HCT116 (cell line): Measurements from ENCODE around the gene IQGAP3. TPM values are rescaled to one million over a fixed set of nuclear protein-coding genes. Genes with fewer than 3 reads are reported as not detected.
A peak's percentile ranks its signal among the peaks of the same experiment; 100 is the strongest.
"Not testable (repeated sequence)": the region's sequence is repeated elsewhere in the genome, so short reads cannot be mapped to it uniquely, and the experiment has no call there.

Experiments
- ATAC-seq: fragments of 200-7000 bp; cut with Tn5 transposase; 2 replicates; pipeline ENCODE4 v1.9.1; 2020; ENCODE audit warnings: mild to moderate bottlenecking, moderate library complexity
- BruUV-seq: library from RNA; stranded (reverse); fragments of 400-500 nt; replicated peaks from 2 replicates; lab custom pipeline; 2021; lab: Mats Ljungman, UMichigan
- CTCF ChIA-PET: fragments of 300-600 bp; sonication (Branson Sonifier 250); formaldehyde crosslinking; loops from one replicate; lab custom pipeline; 2021; ENCODE audit warnings: antibody characterized with exemption; lab: Charles Lee
- POLR2A ChIA-PET: fragments of 300-600, 350-600 bp; sonication (Branson Sonifier 250); formaldehyde crosslinking; loops from one replicate; lab custom pipeline; 2021; ENCODE audit warnings: antibody characterized with exemption; lab: Charles Lee
- RAD21 ChIA-PET, 2 experiments: fragments of 300-600 bp; sonication (Branson Sonifier 250); formaldehyde crosslinking; loops; one replicate each; lab custom pipeline; 2023; ENCODE audit warnings: low total read pairs in 2 of 2; ENCODE audit not compliant: uncharacterized antibody in 2 of 2, unreplicated experiment in 2 of 2, low non-redundant PET in 1 of 2; lab: Charles Lee
- DNase-seq: peaks from one replicate; pipeline ENCODE4 v3.0.0-alpha.2; 2010; ENCODE audit warnings: low read depth, low spot score
- H2AFZ ChIP-seq: fragments of 200-600 bp; shearing (Covaris generic), sonication (generic); 2 replicates; pipeline ENCODE4 v1.6.1; 2017; ENCODE audit warnings: low read depth, mixed run types, mixed read lengths, antibody characterized with exemption, low read length; ENCODE audit not compliant: poor library complexity, severe bottlenecking
- H3K27ac ChIP-seq: 2 replicates; pipeline ENCODE4 v1.5.1; 2012; ENCODE audit warnings: low read depth, low read length
- H3K27me3 ChIP-seq: fragments of 200-600 bp; sonication (generic); 2 replicates; pipeline ENCODE4 v1.6.1; 2016; ENCODE audit warnings: mixed run types, low read length, mixed read lengths; ENCODE audit not compliant: insufficient read depth
- H3K36me3 ChIP-seq, 2 experiments: fragments of 200-500 bp in 1 of 2; fragments of 200-600 bp in 1 of 2; sonication (Bioruptor generic) in 1 of 2; sonication (generic) in 1 of 2; 2 replicates each; pipeline versions ENCODE4 v1.5.1 to v1.6.1; 2014 to 2016; ENCODE audit warnings: low read length in 2 of 2, inconsistent platforms in 1 of 2, mixed read lengths in 1 of 2, mixed run types in 1 of 2; ENCODE audit not compliant: insufficient read depth in 2 of 2, control insufficient read depth in 1 of 2
- H3K4me1 ChIP-seq, 2 experiments: fragments of 200-600 bp in 1 of 2; sonication (generic) in 1 of 2; 2 replicates each; pipeline versions ENCODE4 v1.5.1 to v1.6.1; 2012 to 2017; ENCODE audit warnings: low read length in 2 of 2, inconsistent platforms in 1 of 2, mild to moderate bottlenecking in 1 of 2, mixed read lengths in 1 of 2, mixed run types in 1 of 2, moderate library complexity in 1 of 2; ENCODE audit not compliant: insufficient read depth in 2 of 2, control insufficient read depth in 1 of 2
- H3K4me2 ChIP-seq: fragments of 200-600 bp; sonication (generic); 2 replicates; pipeline ENCODE4 v1.6.1; 2017; ENCODE audit warnings: mixed run types, low read length, mixed read lengths
- H3K4me3 ChIP-seq, 2 experiments: fragments of 200-600 bp in 1 of 2; sonication (generic) in 1 of 2; replicated peaks in 1 of 2; 2 replicates each; pipeline ENCODE4 v1.5.1; 2011 to 2016; ENCODE audit warnings: low read length in 2 of 2, control low read depth in 1 of 2, low read depth in 1 of 2, mild to moderate bottlenecking in 1 of 2, mixed read lengths in 1 of 2, mixed run types in 1 of 2
- H3K79me2 ChIP-seq: fragments of 200-600 bp; sonication (generic); 2 replicates; pipeline ENCODE4 v1.6.1; 2017; ENCODE audit warnings: mild to moderate bottlenecking, mixed run types, low read length, moderate library complexity, mixed read lengths; ENCODE audit not compliant: insufficient read depth
- H3K9ac ChIP-seq: fragments of 200-600 bp; sonication (generic); 2 replicates; pipeline ENCODE4 v1.6.1; 2016; ENCODE audit warnings: low read length, mixed read lengths
- H3K9me2 ChIP-seq: fragments of 200-600 bp; sonication (generic), shearing (Covaris generic); 2 replicates; pipeline ENCODE4 v1.6.1; 2017; ENCODE audit warnings: mixed run types, mild to moderate bottlenecking, moderate library complexity; ENCODE audit not compliant: insufficient read depth
- H3K9me3 ChIP-seq, 2 experiments: fragments of 200-500 bp in 1 of 2; fragments of 200-600 bp in 1 of 2; sonication (Bioruptor generic) in 1 of 2; sonication (generic) in 1 of 2; 2 replicates each; pipeline ENCODE4 v1.6.1; 2014 to 2017; ENCODE audit warnings: low read length in 2 of 2, mixed read lengths in 2 of 2, inconsistent platforms in 1 of 2, low read depth in 1 of 2, mild to moderate bottlenecking in 1 of 2, mixed run types in 1 of 2, moderate library complexity in 1 of 2; ENCODE audit not compliant: control insufficient read depth in 1 of 2, insufficient read depth in 1 of 2
- H4K20me1 ChIP-seq: fragments of 200-600 bp; sonication (generic), shearing (Covaris generic); 2 replicates; pipeline ENCODE4 v1.6.1; 2017; ENCODE audit warnings: mixed run types, mild to moderate bottlenecking, moderate library complexity; ENCODE audit not compliant: insufficient read depth
- CEBPB ChIP-seq: IDR thresholded peaks from 2 replicates; pipeline ENCODE4 v1.6.1; 2012; ENCODE audit warnings: low read depth
- ELF1 ChIP-seq: IDR thresholded peaks from 2 replicates; pipeline ENCODE4 v1.6.1; 2012; ENCODE audit warnings: low read depth, borderline replicate concordance
- EZH2 ChIP-seq: fragments of 200-600 bp; sonication (generic); IDR thresholded peaks from 2 replicates; pipeline ENCODE4 v1.6.1; 2017; ENCODE audit warnings: antibody characterized with exemption, mixed run types
- POLR2A ChIP-seq: IDR thresholded peaks from 2 replicates; pipeline ENCODE4 v1.7.0; 2011; ENCODE audit warnings: borderline replicate concordance; ENCODE audit not compliant: insufficient read depth, insufficient read length; ENCODE audit errors: extremely low read depth
- intact Hi-C: fragments of 100-400 bp; cut with micrococcal nuclease; formaldehyde crosslinking; loops from 2 replicates; pipeline ENCODE4 v1.10.0; 2022
- total RNA-seq: library from RNA; stranded (reverse); gene quantifications from one replicate; pipeline ENCODE4 v1.2.1, GENCODE V29; 2021; ENCODE audit not compliant: unreplicated experiment
- TF ChIP-seq, protein P1 (sequence below), 3 experiments: fragments of 200-600 bp in 1 of 3; sonication (generic) in 1 of 3; IDR thresholded peaks in 2 of 3; conservative IDR thresholded peaks in 1 of 3; 2 replicates each; pipeline ENCODE4 v1.5.1; 2012 to 2017; ENCODE audit warnings: low read depth in 2 of 3, low read length in 2 of 3, antibody characterized with exemption in 1 of 3, borderline replicate concordance in 1 of 3, control low read depth in 1 of 3, mild to moderate bottlenecking in 1 of 3, mixed read lengths in 1 of 3, mixed run types in 1 of 3, moderate library complexity in 1 of 3; ENCODE audit not compliant: insufficient read depth in 1 of 3

IQGAP3 gene
- total RNA-seq, 1 experiment from 2014 or later: 38.8 TPM

DNA sequence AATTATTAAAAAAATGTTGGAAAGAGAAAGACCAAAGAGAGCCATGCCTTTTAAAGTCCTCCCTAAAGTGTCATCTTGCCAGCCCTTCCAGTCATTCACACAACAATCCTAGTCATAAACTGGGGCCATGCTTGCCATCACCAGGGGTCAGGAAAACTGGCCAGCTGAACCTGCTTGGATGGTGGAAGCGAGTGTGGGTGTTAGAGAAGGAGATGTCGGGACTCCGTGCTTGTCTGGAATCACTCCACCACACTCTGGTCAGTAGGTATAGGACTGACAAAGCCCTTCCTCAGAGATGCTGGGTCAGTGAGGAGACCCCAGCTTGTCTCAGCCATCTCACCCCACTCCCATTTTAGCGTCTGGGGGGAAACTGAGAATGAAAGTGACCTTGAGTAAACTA lies 43.6 kb upstream of the IQGAP3 start:
- POLR2A ChIA-PET: no interaction called here

DNA sequence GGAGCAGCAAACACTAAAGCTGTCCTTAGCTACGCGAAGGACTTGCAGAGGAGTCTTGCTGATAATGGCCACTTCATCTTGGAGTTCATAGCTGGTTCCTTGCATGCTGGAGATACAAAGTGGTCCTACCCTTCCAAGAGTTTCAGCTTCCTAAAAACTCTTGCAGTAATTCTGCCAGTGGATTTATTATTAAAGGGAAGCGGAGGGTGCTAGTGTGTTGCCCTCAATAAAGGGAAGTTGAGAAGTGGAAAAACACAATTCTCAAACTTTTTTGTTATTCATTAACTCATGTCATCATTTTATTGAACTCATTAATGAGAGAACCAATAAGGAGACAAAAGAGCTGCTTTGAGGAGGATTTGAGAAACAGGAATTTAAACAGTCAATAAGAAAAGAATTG lies 40.3 kb upstream of the IQGAP3 start:
- BruUV-seq: no TSS peak
- RAD21 ChIA-PET: no interaction called here
- intact Hi-C loops: no loop called here
- POLR2A ChIA-PET: no interaction called here
- no peaks in the 10 kb centered on the region for H3K79me2 ChIP-seq
- no peaks in the 10 kb centered on the region for H3K9me3 ChIP-seq
- H3K36me3 ChIP-seq: no peaks in the 10 kb centered on the region
- no peak overlapping the region for H3K27ac ChIP-seq
- H4K20me1 ChIP-seq: no peaks in the 10 kb centered on the region
- H2AFZ ChIP-seq: no peak overlapping the region
- no peak overlapping the region for H3K9ac ChIP-seq
- H3K4me1 ChIP-seq: peaks cover 11 to 22% of the 10 kb centered on the region in 2 experiments
- DNase-seq (no peak), ATAC-seq (no peak)
- no peak overlapping the region for H3K4me3 ChIP-seq
- no peaks in the 10 kb centered on the region for H3K9me2 ChIP-seq
- no peak for TF ChIP-seq EZH2
- TF ChIP-seq POLR2A: no peak
- CTCF ChIA-PET: interaction anchor here (0.9 to 1.3 kb wide), 4 partner anchors 18 to 77 kb away, joined by 3 to 4 read pairs (median 3); no protein-coding TSS in a partner anchor
- no peaks in the 10 kb centered on the region for H3K27me3 ChIP-seq
- H3K4me2 ChIP-seq: no peak overlapping the region

More for the DNA sequence above, 43.6 kb upstream of the IQGAP3 start:
- H4K20me1 ChIP-seq: no peaks in the 10 kb centered on the region
- H3K27me3 ChIP-seq: no peaks in the 10 kb centered on the region
- no peak overlapping the region for H3K4me3 ChIP-seq
- peaks cover 8 to 11% of the 10 kb centered on the region in 2 experiments for H3K4me1 ChIP-seq
- RAD21 ChIA-PET: no interaction called here
- H3K9ac ChIP-seq: no peak overlapping the region
- TF ChIP-seq CEBPB (no peak), ELF1 (no peak)
- TF ChIP-seq, protein P1, sequence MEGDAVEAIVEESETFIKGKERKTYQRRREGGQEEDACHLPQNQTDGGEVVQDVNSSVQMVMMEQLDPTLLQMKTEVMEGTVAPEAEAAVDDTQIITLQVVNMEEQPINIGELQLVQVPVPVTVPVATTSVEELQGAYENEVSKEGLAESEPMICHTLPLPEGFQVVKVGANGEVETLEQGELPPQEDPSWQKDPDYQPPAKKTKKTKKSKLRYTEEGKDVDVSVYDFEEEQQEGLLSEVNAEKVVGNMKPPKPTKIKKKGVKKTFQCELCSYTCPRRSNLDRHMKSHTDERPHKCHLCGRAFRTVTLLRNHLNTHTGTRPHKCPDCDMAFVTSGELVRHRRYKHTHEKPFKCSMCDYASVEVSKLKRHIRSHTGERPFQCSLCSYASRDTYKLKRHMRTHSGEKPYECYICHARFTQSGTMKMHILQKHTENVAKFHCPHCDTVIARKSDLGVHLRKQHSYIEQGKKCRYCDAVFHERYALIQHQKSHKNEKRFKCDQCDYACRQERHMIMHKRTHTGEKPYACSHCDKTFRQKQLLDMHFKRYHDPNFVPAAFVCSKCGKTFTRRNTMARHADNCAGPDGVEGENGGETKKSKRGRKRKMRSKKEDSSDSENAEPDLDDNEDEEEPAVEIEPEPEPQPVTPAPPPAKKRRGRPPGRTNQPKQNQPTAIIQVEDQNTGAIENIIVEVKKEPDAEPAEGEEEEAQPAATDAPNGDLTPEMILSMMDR (IDR thresholded peaks at IDR 0.05 in 2 of 3, conservative IDR thresholded peaks at IDR 0.05 in 1 of 3; ENCODE audit: borderline replicate concordance in 1 of 3, insufficient read depth in 1 of 3, low read depth in 2 of 3, low read length in 2 of 3): no peak
- H3K9me2 ChIP-seq: no peaks in the 10 kb centered on the region
- intact Hi-C loops: no loop called here
- no peaks in the 10 kb centered on the region for H3K36me3 ChIP-seq
- ATAC-seq (no peak), DNase-seq (no peak)
- BruUV-seq: no TSS peak
- H2AFZ ChIP-seq: no peak overlapping the region
- H3K79me2 ChIP-seq: no peaks in the 10 kb centered on the region
- peak overlapping the region; percentile 18; the same call in 1 of the 2 replicates for H3K4me2 ChIP-seq
- no peak overlapping the region for H3K27ac ChIP-seq
- no peaks in the 10 kb centered on the region for H3K9me3 ChIP-seq
- CTCF ChIA-PET: interaction anchor here (1.1 kb wide), 1 partner anchor 29 kb away, joined by 3 read pairs; no protein-coding TSS in a partner anchor

DNA sequence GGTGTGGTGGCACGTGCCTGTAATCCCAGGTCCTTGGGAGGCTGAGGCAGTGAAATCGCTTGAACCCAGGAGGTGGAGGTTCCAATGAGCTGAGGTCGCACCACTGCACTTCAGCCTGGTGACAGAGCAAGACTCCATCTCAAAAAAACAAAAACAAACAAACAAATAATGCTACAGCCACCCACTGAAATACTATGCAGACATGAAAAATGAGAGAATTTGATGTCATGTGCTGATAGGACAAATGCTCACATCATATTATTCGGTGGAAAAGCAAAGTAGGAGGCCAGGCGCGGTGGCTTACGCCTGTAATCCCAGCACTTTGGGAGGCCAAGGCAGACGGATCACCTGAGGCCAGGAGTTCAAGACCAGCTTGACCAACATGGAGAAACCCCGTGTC lies 37.7 kb upstream of the IQGAP3 start:
- H3K9me3 ChIP-seq, H3K9ac ChIP-seq, H3K4me2 ChIP-seq, H3K4me3 ChIP-seq, H3K79me2 ChIP-seq, BruUV-seq, POLR2A ChIA-PET, H3K36me3 ChIP-seq, ATAC-seq, DNase-seq, H3K27ac ChIP-seq, H3K9me2 ChIP-seq, H4K20me1 ChIP-seq, RAD21 ChIA-PET, H2AFZ ChIP-seq, intact Hi-C loops, H3K27me3 ChIP-seq: not testable (repeated sequence)
- H3K4me1 ChIP-seq: peaks cover 0 to 16% of the 10 kb centered on the region in 2 experiments; a peak in 2 of 4 replicates
- CTCF ChIA-PET: interaction anchor here (1.5 kb wide), 1 partner anchor 18 kb away, joined by 4 read pairs; no protein-coding TSS in a partner anchor
